SK-N-SH (cell line): ENCODE measurements around the gene ASPDH.

Experiments used
- FOXM1 ChIP-seq: IDR thresholded peaks from 2 replicates; pipeline ENCODE4 v1.4.0; 2012; ENCODE audit warnings: low read depth, mild to moderate bottlenecking
- MXI1 ChIP-seq: IDR thresholded peaks from 2 replicates; pipeline ENCODE4 v1.6.1; 2012; ENCODE audit warnings: mild to moderate bottlenecking, low read depth, low read length, improper control_type of control experiment
- NRF1 ChIP-seq: IDR thresholded peaks from 2 replicates; pipeline ENCODE4 v1.6.1; 2012; ENCODE audit warnings: low read depth, mild to moderate bottlenecking, low read length
- RAD21 ChIP-seq: IDR thresholded peaks from 2 replicates; pipeline ENCODE4 v1.6.1; 2012; ENCODE audit warnings: mild to moderate bottlenecking, low read length
- YY1 ChIP-seq: IDR thresholded peaks from 2 replicates; pipeline ENCODE4 v1.4.0; 2012; ENCODE audit warnings: low read depth, mild to moderate bottlenecking
- TF ChIP-seq, protein P1 (sequence below): fragments of 200-600 bp; sonication (generic); IDR thresholded peaks from 2 replicates; pipeline ENCODE4 v1.6.1; 2017; ENCODE audit warnings: antibody characterized with exemption, mild to moderate bottlenecking, moderate library complexity

DNA sequence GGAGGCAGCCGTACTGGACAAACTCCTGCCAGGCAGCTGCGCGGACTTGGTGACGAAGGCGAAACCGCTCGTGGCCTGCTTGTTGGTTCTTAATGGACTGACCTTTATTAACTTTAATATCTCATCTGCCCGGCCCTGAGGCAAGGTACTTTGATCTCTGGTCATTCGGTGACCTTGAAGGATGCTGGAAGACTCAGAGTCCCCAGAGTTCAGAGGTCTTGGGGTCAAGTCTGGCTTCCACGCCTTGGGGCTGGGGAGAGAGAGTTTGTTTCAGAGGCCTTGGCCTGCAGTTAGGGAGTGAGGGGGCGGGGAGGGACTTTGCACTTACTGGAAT is 47.0 kb downstream of the ASPDH start:
- TF ChIP-seq, protein P1, sequence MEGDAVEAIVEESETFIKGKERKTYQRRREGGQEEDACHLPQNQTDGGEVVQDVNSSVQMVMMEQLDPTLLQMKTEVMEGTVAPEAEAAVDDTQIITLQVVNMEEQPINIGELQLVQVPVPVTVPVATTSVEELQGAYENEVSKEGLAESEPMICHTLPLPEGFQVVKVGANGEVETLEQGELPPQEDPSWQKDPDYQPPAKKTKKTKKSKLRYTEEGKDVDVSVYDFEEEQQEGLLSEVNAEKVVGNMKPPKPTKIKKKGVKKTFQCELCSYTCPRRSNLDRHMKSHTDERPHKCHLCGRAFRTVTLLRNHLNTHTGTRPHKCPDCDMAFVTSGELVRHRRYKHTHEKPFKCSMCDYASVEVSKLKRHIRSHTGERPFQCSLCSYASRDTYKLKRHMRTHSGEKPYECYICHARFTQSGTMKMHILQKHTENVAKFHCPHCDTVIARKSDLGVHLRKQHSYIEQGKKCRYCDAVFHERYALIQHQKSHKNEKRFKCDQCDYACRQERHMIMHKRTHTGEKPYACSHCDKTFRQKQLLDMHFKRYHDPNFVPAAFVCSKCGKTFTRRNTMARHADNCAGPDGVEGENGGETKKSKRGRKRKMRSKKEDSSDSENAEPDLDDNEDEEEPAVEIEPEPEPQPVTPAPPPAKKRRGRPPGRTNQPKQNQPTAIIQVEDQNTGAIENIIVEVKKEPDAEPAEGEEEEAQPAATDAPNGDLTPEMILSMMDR, result no peak
- TF ChIP-seq RAD21 (no peak), NRF1 (no peak), MXI1 (no peak), YY1 (no peak), FOXM1 (no peak)
